HEK293 (cell line): ENCODE results near the gene CFAP46.
A peak's percentile ranks its signal among the peaks of the same experiment; 100 is the strongest.

ENCODE experiments used
- CTCF ChIA-PET: fragments of 350-600 bp; formaldehyde crosslinking; extraction: SDS; loops from one replicate; lab custom pipeline; 2021; ENCODE audit warnings: antibody characterized with exemption; lab: Yijun Ruan, JAX
- POLR2A ChIA-PET: fragments of 300-600 bp; formaldehyde crosslinking; extraction: SDS; loops from one replicate; lab custom pipeline; 2020; ENCODE audit warnings: antibody characterized with exemption, inconsistent platforms; lab: Yijun Ruan, JAX
- H3K27ac ChIP-seq: fragments of 200-500 bp; sonication (Bioruptor generic); 2 replicates; pipeline ENCODE4 v1.5.1; 2014; ENCODE audit warnings: low read depth, low read length, control low read depth, inconsistent platforms; ENCODE audit errors: extremely low read depth
- H3K36me3 ChIP-seq, 2 experiments: fragments of 200-500 bp in 1 of 2; sonication (Bioruptor generic) in 1 of 2; 1 replicate in 1 of 2; 2 replicates in 1 of 2; pipeline ENCODE4 v1.5.1; 2014 to 2017; ENCODE audit warnings: inconsistent platforms in 2 of 2, low read length in 2 of 2; ENCODE audit not compliant: control insufficient read depth in 2 of 2, insufficient read depth in 1 of 2
- H3K4me1 ChIP-seq: fragments of 200-500 bp; sonication (Bioruptor generic); 2 replicates; pipeline ENCODE4 v1.5.1; 2014; ENCODE audit warnings: mild to moderate bottlenecking, low read length, inconsistent platforms; ENCODE audit not compliant: control insufficient read depth, insufficient read depth
- H3K4me3 ChIP-seq: 2 replicates; pipeline ENCODE4 v1.5.1; 2011; ENCODE audit warnings: low read depth, mild to moderate bottlenecking, control low read depth, low read length, moderate library complexity
- H3K9me3 ChIP-seq: fragments of 200-500 bp; sonication (Bioruptor generic); 2 replicates; pipeline ENCODE4 v1.5.1; 2014; ENCODE audit warnings: low read depth, low read length, inconsistent platforms; ENCODE audit not compliant: control insufficient read depth, insufficient read depth
- GLIS2 ChIP-seq: fragments of 450-650 bp; formaldehyde crosslinking; IDR thresholded peaks from 2 replicates; pipeline ENCODE4 v1.5.1; 2016; ENCODE audit warnings: missing biosample characterization, missing genetic modification characterization
- RBAK ChIP-seq: fragments of 450-650 bp; formaldehyde crosslinking; IDR thresholded peaks from 2 replicates; pipeline ENCODE4 v1.5.1; 2016; ENCODE audit warnings: missing biosample characterization, missing genetic modification characterization
- ZBTB21 ChIP-seq: fragments of 450-650 bp; formaldehyde crosslinking; IDR thresholded peaks from 2 replicates; pipeline ENCODE4 v1.5.1; 2017; ENCODE audit warnings: missing biosample characterization, missing genetic modification characterization
- ZBTB49 ChIP-seq: fragments of 450-650 bp; formaldehyde crosslinking; IDR thresholded peaks from 2 replicates; pipeline ENCODE4 v1.5.1; 2016; ENCODE audit warnings: missing biosample characterization, missing genetic modification characterization, low read depth
- ZBTB7A ChIP-seq: fragments of 450-650 bp; formaldehyde crosslinking; IDR thresholded peaks from 2 replicates; pipeline ENCODE4 v1.5.1; 2016; ENCODE audit warnings: low read depth, missing biosample characterization, missing genetic modification characterization
- ZNF114 ChIP-seq: fragments of 450-650 bp; formaldehyde crosslinking; IDR thresholded peaks from 2 replicates; pipeline ENCODE4 v1.5.0; 2017; ENCODE audit warnings: missing biosample characterization, missing genetic modification characterization
- ZNF140 ChIP-seq: fragments of 450-650 bp; formaldehyde crosslinking; IDR thresholded peaks from 2 replicates; pipeline ENCODE4 v1.5.1; 2016; ENCODE audit warnings: missing biosample characterization, missing genetic modification characterization
- ZNF155 ChIP-seq: fragments of 450-650 bp; formaldehyde crosslinking; IDR thresholded peaks from 2 replicates; pipeline ENCODE4 v1.5.1; 2016; ENCODE audit warnings: missing biosample characterization, missing genetic modification characterization
- ZNF174 ChIP-seq: fragments of 450-650 bp; formaldehyde crosslinking; IDR thresholded peaks from 2 replicates; pipeline ENCODE4 v1.5.0; 2017; ENCODE audit warnings: missing biosample characterization, mild to moderate bottlenecking, missing genetic modification characterization
- ZNF2 ChIP-seq: fragments of 450-650 bp; formaldehyde crosslinking; IDR thresholded peaks from 2 replicates; pipeline ENCODE4 v1.5.1; 2016; ENCODE audit warnings: missing biosample characterization, missing genetic modification characterization
- ZNF211 ChIP-seq: fragments of 450-650 bp; formaldehyde crosslinking; IDR thresholded peaks from 2 replicates; pipeline ENCODE4 v1.5.1; 2016; ENCODE audit warnings: low read depth, missing biosample characterization, missing genetic modification characterization
- ZNF221 ChIP-seq: fragments of 450-650 bp; formaldehyde crosslinking; IDR thresholded peaks from 2 replicates; pipeline ENCODE4 v1.5.1; 2017; ENCODE audit warnings: missing biosample characterization, missing genetic modification characterization, borderline replicate concordance
- ZNF239 ChIP-seq: fragments of 450-650 bp; formaldehyde crosslinking; IDR thresholded peaks from 2 replicates; pipeline ENCODE4 v1.5.1; 2016; ENCODE audit warnings: missing biosample characterization, missing genetic modification characterization
- ZNF302 ChIP-seq: fragments of 450-650 bp; formaldehyde crosslinking; IDR thresholded peaks from 2 replicates; pipeline ENCODE4 v1.5.1; 2016; ENCODE audit warnings: missing biosample characterization, missing genetic modification characterization, low read depth
- ZNF416 ChIP-seq: fragments of 450-650 bp; formaldehyde crosslinking; IDR thresholded peaks from 2 replicates; pipeline ENCODE4 v1.5.1; 2016; ENCODE audit warnings: missing biosample characterization, missing genetic modification characterization
- ZNF514 ChIP-seq: fragments of 450-650 bp; formaldehyde crosslinking; IDR thresholded peaks from 2 replicates; pipeline ENCODE4 v1.5.1; 2016; ENCODE audit warnings: missing biosample characterization, missing genetic modification characterization
- ZNF747 ChIP-seq: fragments of 450-650 bp; formaldehyde crosslinking; IDR thresholded peaks from 2 replicates; pipeline ENCODE4 v1.5.1; 2016; ENCODE audit warnings: missing biosample characterization, missing genetic modification characterization

The CFAP46 gene

GRCh38 chr10:132946806-132947546 is 4.6 kb upstream of the CFAP46 start:
- POLR2A ChIA-PET = no interaction called here
- Histone ChIP-seq H3K36me3 (no peaks in the 10 kb centered on the region), H3K4me1 (no peaks in the 10 kb centered on the region), H3K27ac (no peak overlapping the region), H3K9me3 (no peaks in the 10 kb centered on the region), H3K4me3 (no peak overlapping the region)
- CTCF ChIA-PET = no interaction called here
- no peak for TF ChIP-seq ZNF140 (tag by site-specific recombination)
- TF ChIP-seq RBAK (tag by site-specific recombination) = no peak

- Histone ChIP-seq H3K9me3 (no peaks in the 10 kb centered on the region), H3K36me3 (no peaks in the 10 kb centered on the region), H3K4me3 (no peak overlapping the region), H3K4me1 (no peaks in the 10 kb centered on the region), H3K27ac (no peak overlapping the region)
- CTCF ChIA-PET = no interaction called here
- POLR2A ChIA-PET = no interaction called here
- no peak for TF ChIP-seq ZNF174 (tag by site-specific recombination)
- TF ChIP-seq ZNF155 (tag by site-specific recombination) = no peak
- TF ChIP-seq ZNF114 (tag by site-specific recombination) = no peak
- TF ChIP-seq ZNF747 (tag by site-specific recombination) = no peak
- TF ChIP-seq ZNF302 (tag by site-specific recombination) = no peak
- no peak for TF ChIP-seq ZNF221 (tag by site-specific recombination)
- no peak for TF ChIP-seq ZBTB7A (tag by site-specific recombination)
- TF ChIP-seq ZNF514 (tag by site-specific recombination) = no peak
- no peak for TF ChIP-seq ZNF211 (tag by site-specific recombination)
- no peak for TF ChIP-seq ZNF2 (tag by site-specific recombination)
- no peak for TF ChIP-seq ZNF416 (tag by site-specific recombination)
- no peak for TF ChIP-seq ZNF239 (tag by site-specific recombination)
- no peak for TF ChIP-seq ZBTB21 (tag by site-specific recombination)
These were observed 3.9 kb upstream of the CFAP46 start for GRCh38 chr10:132946311-132946710.

GRCh38 chr10:132945894-132946255 is 3.5 kb upstream of the CFAP46 start:
- H3K4me3 ChIP-seq = no peak overlapping the region
- H3K36me3 ChIP-seq = no peaks in the 10 kb centered on the region
- TF ChIP-seq GLIS2 = peak; percentile 44; the same call in 1 of the 2 replicates
- no peak for TF ChIP-seq ZBTB49
- ChIA-PET CTCF (no interaction called here), POLR2A (no interaction called here)
- no peaks in the 10 kb centered on the region for H3K4me1 ChIP-seq
- no peak overlapping the region for H3K27ac ChIP-seq
- no peaks in the 10 kb centered on the region for H3K9me3 ChIP-seq
